22Rv1 (cell line): ENCODE results near the gene ISG15.

Experiments
- ZFX ChIP-seq: fragments of 450-650 bp; IDR thresholded peaks from 2 replicates; pipeline ENCODE4 v1.6.1; 2017; ENCODE audit warnings: antibody characterized with exemption, borderline replicate concordance
- TF ChIP-seq, protein P1 (sequence below): fragments of 450-650 bp; IDR thresholded peaks from 2 replicates; pipeline ENCODE4 v1.5.1; 2017; ENCODE audit warnings: mild to moderate bottlenecking

- TF ChIP-seq, protein P1, sequence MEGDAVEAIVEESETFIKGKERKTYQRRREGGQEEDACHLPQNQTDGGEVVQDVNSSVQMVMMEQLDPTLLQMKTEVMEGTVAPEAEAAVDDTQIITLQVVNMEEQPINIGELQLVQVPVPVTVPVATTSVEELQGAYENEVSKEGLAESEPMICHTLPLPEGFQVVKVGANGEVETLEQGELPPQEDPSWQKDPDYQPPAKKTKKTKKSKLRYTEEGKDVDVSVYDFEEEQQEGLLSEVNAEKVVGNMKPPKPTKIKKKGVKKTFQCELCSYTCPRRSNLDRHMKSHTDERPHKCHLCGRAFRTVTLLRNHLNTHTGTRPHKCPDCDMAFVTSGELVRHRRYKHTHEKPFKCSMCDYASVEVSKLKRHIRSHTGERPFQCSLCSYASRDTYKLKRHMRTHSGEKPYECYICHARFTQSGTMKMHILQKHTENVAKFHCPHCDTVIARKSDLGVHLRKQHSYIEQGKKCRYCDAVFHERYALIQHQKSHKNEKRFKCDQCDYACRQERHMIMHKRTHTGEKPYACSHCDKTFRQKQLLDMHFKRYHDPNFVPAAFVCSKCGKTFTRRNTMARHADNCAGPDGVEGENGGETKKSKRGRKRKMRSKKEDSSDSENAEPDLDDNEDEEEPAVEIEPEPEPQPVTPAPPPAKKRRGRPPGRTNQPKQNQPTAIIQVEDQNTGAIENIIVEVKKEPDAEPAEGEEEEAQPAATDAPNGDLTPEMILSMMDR: no peak
- no peak for TF ChIP-seq ZFX
These were observed 14.6 kb upstream of the ISG15 start for GRCh38 chr1:998745-998994.
